Breast epithelium (tissue), 4 donors: ENCODE results near the gene RBM12. TPM values are rescaled to one million over a fixed set of nuclear protein-coding genes. Genes with fewer than 3 reads are reported as not detected.
"Not testable (repeated sequence)": the region's sequence is repeated elsewhere in the genome, so short reads cannot be mapped to it uniquely, and the experiment has no call there.

Source experiments
- DNase-seq, 2 donors: peaks; one replicate each; pipeline ENCODE4 v3.0.0-alpha.2; 2019; ENCODE audit warnings: low spot score in 2 of 2
- H3K27ac ChIP-seq, 2 donors: fragments of 200-600 bp; sonication (generic) in 1 of 2; one replicate each; pipeline ENCODE4 v1.5.1; 2016 to 2019; ENCODE audit warnings: mild to moderate bottlenecking in 1 of 2
- H3K27me3 ChIP-seq, 2 donors: fragments of 200-600 bp; sonication (generic) in 1 of 2; one replicate each; pipeline versions ENCODE4 v1.5.1 to v1.6.0; 2017 to 2019; ENCODE audit warnings: control low read depth in 1 of 2, mild to moderate bottlenecking in 1 of 2
- H3K36me3 ChIP-seq: fragments of 200-600 bp; one replicate; pipeline ENCODE4 v1.5.1; 2019
- H3K4me1 ChIP-seq, 2 donors: fragments of 200-600 bp; sonication (generic); one replicate each; pipeline ENCODE4 v1.5.1; 2016 to 2019; ENCODE audit warnings: control low read depth in 1 of 2
- H3K4me3 ChIP-seq, 3 donors: fragments of 200-600 bp; sonication (generic); 1 replicate in 2 of 3; 2 replicates in 1 of 3; pipeline ENCODE4 v1.5.1; 2016 to 2019; ENCODE audit warnings: mild to moderate bottlenecking in 3 of 3, moderate library complexity in 2 of 3
- H3K9me3 ChIP-seq, 2 donors: fragments of 200-600 bp; sonication (generic) in 1 of 2; one replicate each; pipeline ENCODE4 v1.5.1; 2016 to 2019; ENCODE audit warnings: control low read depth in 1 of 2
- CTCF ChIP-seq, 3 donors: fragments of 450-650 bp; IDR thresholded peaks; one replicate each; pipeline ENCODE4 v1.5.1; 2016 to 2017; ENCODE audit warnings: antibody characterized with exemption in 3 of 3, mild to moderate bottlenecking in 3 of 3, moderate library complexity in 3 of 3
- POLR2A ChIP-seq: fragments of 450-650 bp; IDR thresholded peaks from one replicate; pipeline ENCODE4 v1.6.1; 2016; ENCODE audit warnings: antibody characterized with exemption, mild to moderate bottlenecking, moderate library complexity
- POLR2AphosphoS5 ChIP-seq, 3 donors: sonication (generic); formaldehyde crosslinking; IDR thresholded peaks; one replicate each; pipeline ENCODE4 v1.6.1; 2017; ENCODE audit warnings: antibody characterized with exemption in 3 of 3
- intact Hi-C: fragments of 100-400 bp; cut with DNase I; formaldehyde crosslinking; loops from one replicate; pipeline ENCODE4 v1.15.1; 2023; ENCODE audit warnings: low total_unique reads
- total RNA-seq, 3 donors: library from RNA; depleted of rRNA; stranded (reverse); fragments of >200 nt; gene quantifications; one replicate each; pipeline ENCODE4 v1.1.0, GENCODE V29; 2016

Gene RBM12
- total RNA-seq, 3 donors from 2014 or later = 22.7 to 40.1 (median 34.4) TPM

DNA sequence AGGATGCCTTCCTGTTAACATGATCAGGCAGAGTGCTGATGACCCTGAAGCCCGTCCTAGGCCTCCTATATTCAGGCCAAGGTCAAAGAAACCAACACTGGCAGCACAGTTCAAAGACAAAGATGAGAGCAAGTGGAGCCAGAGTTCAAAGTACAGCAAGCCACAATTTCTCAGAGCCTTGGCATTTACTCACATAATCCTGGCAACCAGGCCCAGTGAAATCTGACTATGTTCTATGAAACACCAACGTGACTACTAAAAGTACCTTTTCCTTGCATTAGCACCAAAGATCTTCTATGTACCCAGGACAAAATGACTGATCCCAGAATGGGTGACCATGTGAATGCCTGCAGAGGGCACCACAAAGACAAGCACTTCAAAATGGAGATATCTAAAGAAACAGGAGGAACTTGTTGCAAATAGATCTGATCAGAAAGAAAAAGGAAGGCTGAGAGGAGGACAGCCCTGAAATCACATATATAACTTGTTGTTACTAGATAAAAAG lies 30.6 kb upstream of the RBM12 start:
- H3K4me1 ChIP-seq = peaks cover 3 to 6% of the 10 kb centered on the region in 2 donors
- DNase-seq = no peak
- intact Hi-C loops = no loop called here
- H3K9me3 ChIP-seq = no peaks in the 10 kb centered on the region
- H3K27me3 ChIP-seq = no peaks in the 10 kb centered on the region
- no peak overlapping the region for H3K4me3 ChIP-seq
- H3K36me3 ChIP-seq = no peaks in the 10 kb centered on the region
- H3K27ac ChIP-seq = no peak overlapping the region
- TF ChIP-seq POLR2A = no peak
- no peak for TF ChIP-seq POLR2AphosphoS5 (IDR thresholded peaks at IDR 0.05)
- TF ChIP-seq CTCF (IDR thresholded peaks at IDR 0.05) = no peak

GRCh38 chr20:35690265-35690664 lies 25.6 kb upstream of the RBM12 start:
- intact Hi-C loops = no loop called here
- Histone ChIP-seq H3K9me3 (no peaks in the 10 kb centered on the region), H3K27ac (no peak overlapping the region), H3K36me3 (no peaks in the 10 kb centered on the region), H3K4me1 (no peaks in the 10 kb centered on the region), H3K27me3 (no peaks in the 10 kb centered on the region), H3K4me3 (no peak overlapping the region)
- DNase-seq = no peak
- no peak for TF ChIP-seq CTCF (IDR thresholded peaks at IDR 0.05)
- TF ChIP-seq POLR2AphosphoS5 (IDR thresholded peaks at IDR 0.05) = no peak
- no peak for TF ChIP-seq POLR2A

- H3K27ac ChIP-seq, H3K27me3 ChIP-seq, DNase-seq, H3K9me3 ChIP-seq, H3K36me3 ChIP-seq, intact Hi-C loops, H3K4me1 ChIP-seq, H3K4me3 ChIP-seq: not testable (repeated sequence)
Measured at GRCh38 chr20:35686872-35687271, 22.2 kb upstream of the RBM12 start.

DNA sequence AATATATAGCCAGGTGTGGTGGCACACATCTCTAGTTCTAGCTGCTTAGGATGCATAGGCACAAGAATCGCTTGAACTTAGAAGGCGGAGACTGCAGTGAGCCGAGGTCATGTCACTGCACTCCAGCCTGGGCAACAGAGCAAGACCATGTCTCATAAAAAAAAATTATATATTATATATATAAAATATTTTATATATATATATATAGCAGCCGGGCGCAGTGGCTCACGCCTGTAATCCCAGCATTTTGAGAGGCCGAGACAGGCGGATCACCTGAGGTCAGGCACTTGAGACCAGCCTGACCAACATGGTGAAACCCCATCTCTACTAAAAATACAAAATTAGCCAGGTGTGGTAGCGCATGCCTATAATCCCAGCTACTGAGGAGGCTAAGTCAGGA lies 20.7 kb upstream of the RBM12 start:
- DNase-seq, H3K9me3 ChIP-seq, intact Hi-C loops, H3K27me3 ChIP-seq, H3K4me1 ChIP-seq, H3K36me3 ChIP-seq, H3K27ac ChIP-seq, H3K4me3 ChIP-seq: not testable (repeated sequence)

- Histone ChIP-seq H3K27me3 (no peaks in the 10 kb centered on the region), H3K4me1 (no peaks in the 10 kb centered on the region), H3K36me3 (no peaks in the 10 kb centered on the region), H3K27ac (no peak overlapping the region), H3K4me3 (no peak overlapping the region), H3K9me3 (no peaks in the 10 kb centered on the region)
- TF ChIP-seq POLR2AphosphoS5 (IDR thresholded peaks at IDR 0.05) (no peak), CTCF (IDR thresholded peaks at IDR 0.05) (no peak), POLR2A (no peak)
- intact Hi-C loops = no loop called here
- DNase-seq = no peak
Measured at GRCh38 chr20:35681960-35682359, 17.3 kb upstream of the RBM12 start.

- TF ChIP-seq POLR2A = no peak
- no peak for TF ChIP-seq CTCF (IDR thresholded peaks at IDR 0.05)
- no peak for TF ChIP-seq POLR2AphosphoS5 (IDR thresholded peaks at IDR 0.05)
- no peaks in the 10 kb centered on the region for H3K27me3 ChIP-seq
- H3K36me3 ChIP-seq = no peaks in the 10 kb centered on the region
- H3K9me3 ChIP-seq = no peaks in the 10 kb centered on the region
- H3K4me3 ChIP-seq = no peak overlapping the region
- intact Hi-C loops = no loop called here
- H3K27ac ChIP-seq = no peak overlapping the region
- H3K4me1 ChIP-seq = no peaks in the 10 kb centered on the region
- no peak for DNase-seq
Measured at GRCh38 chr20:35680452-35681183, 15.9 kb upstream of the RBM12 start.
